Tibial nerve (tissue), 4 donors: ENCODE data around the gene KRT79. TPM values are rescaled to one million over a fixed set of nuclear protein-coding genes. Genes with fewer than 3 reads are reported as not detected.

Source experiments
- DNase-seq, 2 donors: peaks; one replicate each; pipeline ENCODE4 v3.0.0-alpha.2; 2019; ENCODE audit warnings: low spot score in 2 of 2
- H3K27ac ChIP-seq, 4 donors: fragments of 200-600 bp; sonication (generic) in 3 of 4; one replicate each; pipeline ENCODE4 v1.5.1; 2017 to 2019; ENCODE audit warnings: mild to moderate bottlenecking in 1 of 4
- H3K27me3 ChIP-seq, 2 donors: fragments of 200-600 bp; sonication (generic) in 1 of 2; one replicate each; pipeline versions ENCODE4 v1.5.1 to v1.6.0; 2017 to 2019
- H3K36me3 ChIP-seq, 3 donors: fragments of 200-600 bp; sonication (generic); one replicate each; pipeline ENCODE4 v1.5.1; 2018 to 2019
- H3K4me1 ChIP-seq, 4 donors: fragments of 200-600 bp; sonication (generic) in 3 of 4; one replicate each; pipeline ENCODE4 v1.5.1; 2017 to 2019
- H3K4me3 ChIP-seq, 4 donors: fragments of 200-600 bp; sonication (generic) in 3 of 4; one replicate each; pipeline ENCODE4 v1.5.1; 2017 to 2019; ENCODE audit warnings: mild to moderate bottlenecking in 1 of 4, moderate library complexity in 1 of 4
- H3K9me3 ChIP-seq, 4 donors: fragments of 200-600 bp; sonication (generic) in 3 of 4; one replicate each; pipeline ENCODE4 v1.5.1; 2017 to 2019
- EP300 ChIP-seq, 2 donors: sonication (generic); formaldehyde crosslinking; IDR thresholded peaks; one replicate each; pipeline ENCODE4 v1.6.1; 2017; ENCODE audit warnings: antibody characterized with exemption in 2 of 2, mild to moderate bottlenecking in 1 of 2
- POLR2A ChIP-seq, 2 donors: fragments of 450-650 bp; IDR thresholded peaks; one replicate each; pipeline ENCODE4 v1.6.1; 2017; ENCODE audit warnings: antibody characterized with exemption in 2 of 2, mild to moderate bottlenecking in 2 of 2, moderate library complexity in 2 of 2
- WGBS, 2 donors: methylation state at CpG; one replicate each; pipeline ENCODE4 v1.1.5; 2018; 5-methylcytosine and 5-hydroxymethylcytosine counted together
- total RNA-seq, 4 donors: library from RNA; depleted of rRNA; stranded (reverse); fragments of >200 nt; gene quantifications; one replicate each; pipeline ENCODE4 v1.1.0, GENCODE V29; 2016
- TF ChIP-seq, protein P1 (sequence below), 5 experiments: fragments of 200-600 bp in 3 of 5; fragments of 450-650 bp in 2 of 5; sonication (generic) in 3 of 5; IDR thresholded peaks; one replicate each; pipeline ENCODE4 v1.5.1; 2016 to 2019; ENCODE audit warnings: antibody characterized with exemption in 5 of 5, mild to moderate bottlenecking in 3 of 5, moderate library complexity in 2 of 5

Gene KRT79
- total RNA-seq, 4 donors from 2014 or later, result 3.9 TPM; not detected in 3

GRCh38 chr12:52876372-52876771 is 42.3 kb upstream of the KRT79 start:
- Histone ChIP-seq H3K27me3 (no peaks in the 10 kb centered on the region), H3K36me3 (no peaks in the 10 kb centered on the region), H3K4me1 (peaks cover 0 to 58% (median 35%) of the 10 kb centered on the region in 4 donors), H3K9me3 (no peaks in the 10 kb centered on the region), H3K4me3 (no peak overlapping the region), H3K27ac (peak overlapping the region in 1 of 4 donors; percentile 40)
- no peak for TF ChIP-seq POLR2A (IDR thresholded peaks at IDR 0.05)
- TF ChIP-seq EP300 (IDR thresholded peaks at IDR 0.05), result no peak
- TF ChIP-seq, protein P1, sequence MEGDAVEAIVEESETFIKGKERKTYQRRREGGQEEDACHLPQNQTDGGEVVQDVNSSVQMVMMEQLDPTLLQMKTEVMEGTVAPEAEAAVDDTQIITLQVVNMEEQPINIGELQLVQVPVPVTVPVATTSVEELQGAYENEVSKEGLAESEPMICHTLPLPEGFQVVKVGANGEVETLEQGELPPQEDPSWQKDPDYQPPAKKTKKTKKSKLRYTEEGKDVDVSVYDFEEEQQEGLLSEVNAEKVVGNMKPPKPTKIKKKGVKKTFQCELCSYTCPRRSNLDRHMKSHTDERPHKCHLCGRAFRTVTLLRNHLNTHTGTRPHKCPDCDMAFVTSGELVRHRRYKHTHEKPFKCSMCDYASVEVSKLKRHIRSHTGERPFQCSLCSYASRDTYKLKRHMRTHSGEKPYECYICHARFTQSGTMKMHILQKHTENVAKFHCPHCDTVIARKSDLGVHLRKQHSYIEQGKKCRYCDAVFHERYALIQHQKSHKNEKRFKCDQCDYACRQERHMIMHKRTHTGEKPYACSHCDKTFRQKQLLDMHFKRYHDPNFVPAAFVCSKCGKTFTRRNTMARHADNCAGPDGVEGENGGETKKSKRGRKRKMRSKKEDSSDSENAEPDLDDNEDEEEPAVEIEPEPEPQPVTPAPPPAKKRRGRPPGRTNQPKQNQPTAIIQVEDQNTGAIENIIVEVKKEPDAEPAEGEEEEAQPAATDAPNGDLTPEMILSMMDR (IDR thresholded peaks at IDR 0.05), result no peak
- no peak for DNase-seq
- WGBS, 2 donors, result 77 to 86% methylated on average over 7 of the region's 7 CpGs

DNA sequence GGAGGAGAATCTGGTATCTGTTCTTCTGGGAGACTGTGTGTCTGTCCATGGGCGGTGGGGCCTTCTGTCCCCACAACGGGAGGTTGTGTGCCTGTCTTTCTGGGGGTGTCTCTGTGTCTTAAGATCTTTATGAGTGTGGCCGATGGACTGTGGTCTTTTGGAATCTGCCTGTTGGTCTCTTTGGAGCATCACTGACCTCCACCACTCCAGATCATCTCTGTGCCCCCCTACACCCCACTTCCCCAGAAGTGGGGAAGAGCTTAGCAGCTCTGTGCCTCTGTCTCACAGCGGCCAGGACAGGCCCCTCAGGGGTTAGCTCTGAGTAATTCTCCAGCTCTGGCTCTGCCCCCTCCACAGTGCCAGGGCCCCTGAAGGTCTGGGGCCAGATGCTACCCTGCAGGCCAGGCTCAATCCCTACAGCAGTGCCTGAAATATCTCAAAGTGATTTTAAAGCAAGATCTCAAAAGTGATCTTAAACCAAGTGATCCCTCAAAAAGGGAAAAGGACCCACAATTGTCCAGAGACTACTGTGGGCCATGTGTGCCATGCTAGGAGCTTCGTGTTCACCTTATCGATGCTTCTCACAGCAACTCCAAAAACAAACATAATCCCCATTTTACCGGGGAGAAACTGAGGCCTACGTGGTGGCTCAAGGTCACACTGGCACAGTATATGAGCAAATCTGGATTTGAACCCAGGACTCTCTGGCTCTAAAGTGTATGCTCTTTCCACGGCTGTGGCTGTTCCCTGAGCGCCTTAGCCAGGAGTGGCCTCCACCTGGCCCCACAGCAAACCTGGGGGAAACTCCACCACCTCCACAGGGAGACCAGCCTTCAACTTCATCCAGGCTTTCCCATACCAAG is 40.7 kb upstream of the KRT79 start:
- no peaks in the 10 kb centered on the region for H3K9me3 ChIP-seq
- TF ChIP-seq EP300 (IDR thresholded peaks at IDR 0.05), result no peak
- no peak for TF ChIP-seq POLR2A (IDR thresholded peaks at IDR 0.05)
- TF ChIP-seq, protein P1 (IDR thresholded peaks at IDR 0.05), result no peak
- 66 to 67% methylated on average over 10 of the region's 10 CpGs for WGBS, 2 donors
- DNase-seq, result no peak
- peaks cover 0 to 69% (median 45%) of the 10 kb centered on the region in 4 donors for H3K4me1 ChIP-seq
- H3K27me3 ChIP-seq, result no peaks in the 10 kb centered on the region
- peak overlapping the region; percentile 82 to 95 (median 91) for H3K27ac ChIP-seq
- peak overlapping the region in 3 of 4 donors; percentile 23 to 54 (median 53) for H3K4me3 ChIP-seq
- H3K36me3 ChIP-seq, result no peaks in the 10 kb centered on the region

DNA sequence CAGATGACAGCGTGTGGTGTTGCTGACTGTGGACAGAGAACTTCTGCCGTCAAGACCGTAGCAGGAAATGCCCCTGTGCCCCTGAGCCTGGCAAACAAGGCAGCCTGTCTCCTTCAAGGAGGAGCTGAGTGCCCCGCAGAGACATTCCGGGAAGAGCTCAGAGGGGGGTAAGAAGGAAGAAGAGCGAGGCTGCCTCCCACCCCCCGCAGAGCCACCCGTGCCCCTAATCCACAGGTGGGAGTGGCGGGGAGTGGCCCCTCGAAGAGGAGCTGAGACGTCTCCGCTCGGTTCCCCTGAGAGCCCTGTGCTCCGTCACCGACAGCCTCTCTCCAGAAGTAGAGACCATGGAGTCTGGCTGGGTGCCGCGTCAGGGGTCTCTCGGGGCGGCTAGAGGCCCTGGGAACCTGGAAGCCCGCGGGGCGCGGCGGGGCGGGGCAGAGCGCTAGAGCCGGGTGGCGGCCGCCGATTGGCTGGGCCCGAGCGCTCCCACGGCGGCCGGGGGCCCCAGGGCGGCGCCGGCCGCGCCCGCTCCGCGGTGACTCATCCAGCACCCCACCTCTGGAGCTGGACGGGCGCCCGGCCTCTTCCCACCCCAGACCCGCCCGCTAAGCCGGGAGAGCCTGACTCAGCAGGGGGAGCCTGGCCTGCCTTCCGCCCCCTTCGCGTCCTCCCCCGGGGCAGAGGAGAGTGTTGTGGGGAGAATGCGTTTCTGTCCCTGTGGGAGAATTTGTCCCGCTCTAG is 39.9 kb upstream of the KRT79 start:
- 2 to 6% methylated on average over 27 to 46 of the region's 55 CpGs for WGBS, 2 donors
- Histone ChIP-seq H3K9me3 (no peaks in the 10 kb centered on the region), H3K4me1 (peaks cover 0 to 69% (median 39%) of the 10 kb centered on the region in 4 donors), H3K36me3 (no peaks in the 10 kb centered on the region), H3K27ac (peak overlapping the region; percentile 82 to 95 (median 91)), H3K27me3 (no peaks in the 10 kb centered on the region), H3K4me3 (peak overlapping the region; percentile 23 to 54 (median 40))
- TF ChIP-seq POLR2A (IDR thresholded peaks at IDR 0.05) (peak in 1 of 2 donors; percentile 30), EP300 (IDR thresholded peaks at IDR 0.05) (peak in 1 of 2 donors; percentile 77)
- TF ChIP-seq, protein P1 (IDR thresholded peaks at IDR 0.05), result no peak
- DNase-seq, result peak; percentile 68 to 70

GRCh38 chr12:52873513-52873831 is 39.4 kb upstream of the KRT79 start:
- peak overlapping the region; percentile 23 to 54 (median 40) for H3K4me3 ChIP-seq
- H3K27me3 ChIP-seq, result no peaks in the 10 kb centered on the region
- H3K27ac ChIP-seq, result peak overlapping the region; percentile 82 to 95 (median 90)
- H3K4me1 ChIP-seq, result peaks cover 0 to 65% (median 38%) of the 10 kb centered on the region in 4 donors
- TF ChIP-seq EP300 (IDR thresholded peaks at IDR 0.05) (no peak), POLR2A (IDR thresholded peaks at IDR 0.05) (no peak)
- TF ChIP-seq, protein P1 (IDR thresholded peaks at IDR 0.05), result no peak
- 58 to 65% methylated on average over 4 of the region's 4 CpGs for WGBS, 2 donors
- H3K9me3 ChIP-seq, result no peaks in the 10 kb centered on the region
- no peak for DNase-seq
- H3K36me3 ChIP-seq, result no peaks in the 10 kb centered on the region
